ENCODE data around the gene TRAF2. TPM values are rescaled to one million over a fixed set of nuclear protein-coding genes. Genes with fewer than 3 reads are reported as not detected.

TRAF2 gene
- total RNA-seq, 1 donor from 2014 or later = 14.4 TPM

DNA sequence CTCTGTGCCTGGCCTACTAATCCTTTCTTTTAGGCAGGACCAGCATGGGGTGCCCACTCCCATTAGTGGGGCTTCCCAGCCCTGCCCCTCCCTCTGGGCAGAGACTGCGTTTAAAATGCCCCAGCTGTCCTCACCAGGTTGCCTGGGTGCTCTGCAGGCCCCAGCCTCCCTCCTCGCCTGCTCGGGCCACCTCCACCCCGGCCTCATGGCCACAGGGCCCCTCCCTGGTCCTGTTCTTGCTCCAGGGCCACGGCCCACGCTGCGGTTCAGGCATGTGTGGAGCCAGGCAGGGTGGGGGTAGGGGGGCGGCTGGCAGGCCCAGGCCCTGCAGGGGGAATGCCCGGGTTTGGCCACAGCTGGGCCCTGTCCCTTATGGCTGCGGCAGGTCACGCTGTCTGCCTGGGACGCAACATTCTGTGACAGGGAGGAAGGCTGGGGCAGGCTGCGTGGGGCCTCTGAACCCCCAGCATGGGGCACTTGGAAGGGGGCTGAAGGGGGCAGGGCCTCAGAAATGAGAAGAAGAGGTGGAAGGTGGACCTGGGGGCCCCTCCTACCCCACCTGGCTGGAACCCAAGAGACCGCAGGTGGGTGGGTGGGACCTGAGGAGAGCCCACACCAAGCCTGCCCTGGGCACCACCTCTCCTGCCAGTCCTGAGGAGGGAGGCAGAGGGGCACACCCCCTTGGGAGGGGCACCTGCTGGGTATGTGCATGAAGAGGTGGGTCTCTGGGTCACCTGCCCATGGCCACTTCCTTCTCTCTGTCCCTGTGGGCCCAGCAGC lies 65.4 kb downstream of the TRAF2 start, which contains the start of gene LCN12:
TSS of gene LCN12 (plus strand) at position 733 of the 780 bp plus-strand sequence. CDS start 55 bp downstream, outside the sequence.
- Histone ChIP-seq H3K4me3 (ENCODE audit: insufficient read depth, low read depth, low read length) (no peak within 1 kb of the TSS), H3K9me3 (ENCODE audit: insufficient read depth, low read depth, low read length) (no peaks in the 10 kb centered on the region), H3K4me2 (ENCODE audit: low read length) (no peak within 1 kb of the TSS), H3K4me1 (ENCODE audit: insufficient read depth, low read length) (peaks cover 7% of the 10 kb centered on the region), H3K27ac (ENCODE audit: low read depth, low read length) (no peak within 1 kb of the TSS), H4K20me1 (ENCODE audit: insufficient read depth, low read length) (no peaks in the 10 kb centered on the region), H3K9ac (ENCODE audit: low read length) (no peak within 1 kb of the TSS), H3K79me2 (ENCODE audit: insufficient read depth, low read length) (no peaks in the 10 kb centered on the region), H3K36me3 (ENCODE audit: insufficient read depth, low read length) (no peaks in the 10 kb centered on the region), H2AFZ (ENCODE audit: low read depth, low read length) (no peak within 1 kb of the TSS), H3K27me3 (ENCODE audit: insufficient read depth, low read length) (no peaks in the 10 kb centered on the region)
- no peak for DNase-seq (ENCODE audit: low read depth)
- no peak for FAIRE-seq
- Mint-ChIP-seq H3K9me3 (ENCODE audit: unreplicated experiment) (peaks cover 3% of the 10 kb centered on the region), H3K27me3 (ENCODE audit: low read depth, unreplicated experiment) (peaks cover 10% of the 10 kb centered on the region), H3K4me3 (ENCODE audit: unreplicated experiment) (no peak within 1 kb of the TSS), H3K27ac (ENCODE audit: unreplicated experiment) (no peak within 1 kb of the TSS), H3K4me1 (ENCODE audit: low read depth, unreplicated experiment) (no peaks in the 10 kb centered on the region), H3K36me3 (ENCODE audit: low read depth, unreplicated experiment) (no peaks in the 10 kb centered on the region)
- no peak for TF ChIP-seq EZH2 (IDR thresholded peaks at IDR 0.05; ENCODE audit: insufficient read depth, low read length)
- TF ChIP-seq, protein P1, sequence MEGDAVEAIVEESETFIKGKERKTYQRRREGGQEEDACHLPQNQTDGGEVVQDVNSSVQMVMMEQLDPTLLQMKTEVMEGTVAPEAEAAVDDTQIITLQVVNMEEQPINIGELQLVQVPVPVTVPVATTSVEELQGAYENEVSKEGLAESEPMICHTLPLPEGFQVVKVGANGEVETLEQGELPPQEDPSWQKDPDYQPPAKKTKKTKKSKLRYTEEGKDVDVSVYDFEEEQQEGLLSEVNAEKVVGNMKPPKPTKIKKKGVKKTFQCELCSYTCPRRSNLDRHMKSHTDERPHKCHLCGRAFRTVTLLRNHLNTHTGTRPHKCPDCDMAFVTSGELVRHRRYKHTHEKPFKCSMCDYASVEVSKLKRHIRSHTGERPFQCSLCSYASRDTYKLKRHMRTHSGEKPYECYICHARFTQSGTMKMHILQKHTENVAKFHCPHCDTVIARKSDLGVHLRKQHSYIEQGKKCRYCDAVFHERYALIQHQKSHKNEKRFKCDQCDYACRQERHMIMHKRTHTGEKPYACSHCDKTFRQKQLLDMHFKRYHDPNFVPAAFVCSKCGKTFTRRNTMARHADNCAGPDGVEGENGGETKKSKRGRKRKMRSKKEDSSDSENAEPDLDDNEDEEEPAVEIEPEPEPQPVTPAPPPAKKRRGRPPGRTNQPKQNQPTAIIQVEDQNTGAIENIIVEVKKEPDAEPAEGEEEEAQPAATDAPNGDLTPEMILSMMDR (IDR thresholded peaks at IDR 0.05; ENCODE audit: insufficient read depth, low read depth, low read length) = no peak

GRCh38 chr9:136952321-136952850 lies 66.1 kb downstream of the TRAF2 start:
- no peaks in the 10 kb centered on the region for H4K20me1 ChIP-seq (ENCODE audit: insufficient read depth, low read length)
- Mint-ChIP-seq H3K27me3 (ENCODE audit: low read depth, unreplicated experiment) (peaks cover 10% of the 10 kb centered on the region), H3K4me3 (ENCODE audit: unreplicated experiment) (no peak overlapping the region), H3K27ac (ENCODE audit: unreplicated experiment) (no peak overlapping the region), H3K9me3 (ENCODE audit: unreplicated experiment) (peaks cover 3% of the 10 kb centered on the region), H3K4me1 (ENCODE audit: low read depth, unreplicated experiment) (no peaks in the 10 kb centered on the region), H3K36me3 (ENCODE audit: low read depth, unreplicated experiment) (no peaks in the 10 kb centered on the region)
- H3K4me2 ChIP-seq (ENCODE audit: low read length) = no peak overlapping the region
- H3K27ac ChIP-seq (ENCODE audit: low read depth, low read length) = no peak overlapping the region
- H3K9ac ChIP-seq (ENCODE audit: low read length) = no peak overlapping the region
- no peaks in the 10 kb centered on the region for H3K9me3 ChIP-seq (ENCODE audit: insufficient read depth, low read depth, low read length)
- H3K4me1 ChIP-seq (ENCODE audit: insufficient read depth, low read length) = peaks cover 7% of the 10 kb centered on the region
- H3K4me3 ChIP-seq (ENCODE audit: insufficient read depth, low read depth, low read length) = no peak overlapping the region
- no peak for FAIRE-seq
- no peak overlapping the region for H2AFZ ChIP-seq (ENCODE audit: low read depth, low read length)
- H3K79me2 ChIP-seq (ENCODE audit: insufficient read depth, low read length) = no peaks in the 10 kb centered on the region
- TF ChIP-seq, protein P1 (IDR thresholded peaks at IDR 0.05; ENCODE audit: insufficient read depth, low read depth, low read length) = no peak
- no peak for TF ChIP-seq EZH2 (IDR thresholded peaks at IDR 0.05; ENCODE audit: insufficient read depth, low read length)
- no peak for DNase-seq (ENCODE audit: low read depth)
- no peaks in the 10 kb centered on the region for H3K36me3 ChIP-seq (ENCODE audit: insufficient read depth, low read length)
- no peaks in the 10 kb centered on the region for H3K27me3 ChIP-seq (ENCODE audit: insufficient read depth, low read length)

All from astrocyte (in vitro differentiated cells and primary cell).